Astrocyte (in vitro differentiated cells and primary cell): ENCODE data around the gene YTHDC2. TPM values are rescaled to one million over a fixed set of nuclear protein-coding genes. Genes with fewer than 3 reads are reported as not detected.
A peak's percentile ranks its signal among the peaks of the same experiment; 100 is the strongest.

ENCODE experiments used
- DNase-seq: peaks from one replicate; pipeline ENCODE4 v3.0.0-alpha.2; 2010; ENCODE audit warnings: low read depth
- FAIRE-seq: peaks from 2 replicates; lab custom pipeline; 2011; peaks lifted over from hg19 to GRCh38; lab: Jason Lieb, UNC
- H2AFZ ChIP-seq: 2 replicates; pipeline ENCODE4 v1.6.0; 2012; ENCODE audit warnings: low read depth, low read length, inconsistent platforms
- H3K27ac ChIP-seq: 2 replicates; pipeline ENCODE4 v1.5.1; 2011; ENCODE audit warnings: low read depth, low read length, inconsistent platforms
- H3K27me3 ChIP-seq: 2 replicates; pipeline ENCODE4 v1.6.0; 2011; ENCODE audit warnings: low read length, inconsistent platforms; ENCODE audit not compliant: insufficient read depth
- H3K36me3 ChIP-seq: 2 replicates; pipeline ENCODE4 v1.5.1; 2011; ENCODE audit warnings: low read length, inconsistent platforms; ENCODE audit not compliant: insufficient read depth
- H3K4me1 ChIP-seq: 2 replicates; pipeline ENCODE4 v1.5.1; 2011; ENCODE audit warnings: low read length, inconsistent platforms; ENCODE audit not compliant: insufficient read depth
- H3K4me2 ChIP-seq: 2 replicates; pipeline ENCODE4 v1.6.0; 2012; ENCODE audit warnings: low read length, inconsistent platforms
- H3K4me3 ChIP-seq: 2 replicates; pipeline ENCODE4 v1.5.1; 2011; ENCODE audit warnings: low read depth, mild to moderate bottlenecking, low read length, inconsistent platforms; ENCODE audit not compliant: insufficient read depth
- H3K79me2 ChIP-seq: 2 replicates; pipeline ENCODE4 v1.6.0; 2012; ENCODE audit warnings: mild to moderate bottlenecking, low read length, inconsistent platforms; ENCODE audit not compliant: insufficient read depth
- H3K9ac ChIP-seq: 2 replicates; pipeline ENCODE4 v1.6.0; 2012; ENCODE audit warnings: mild to moderate bottlenecking, low read length, inconsistent platforms
- H3K9me3 ChIP-seq: 2 replicates; pipeline ENCODE4 v1.5.1; 2012; ENCODE audit warnings: low read depth, mild to moderate bottlenecking, low read length, inconsistent platforms; ENCODE audit not compliant: insufficient read depth
- H4K20me1 ChIP-seq: 2 replicates; pipeline ENCODE4 v1.6.0; 2012; ENCODE audit warnings: low read length, inconsistent platforms; ENCODE audit not compliant: insufficient read depth
- H3K27ac Mint-ChIP-seq: one replicate; pipeline ENCODE4 v1.8.0; 2021; ENCODE audit warnings: mild to moderate bottlenecking, mixed read lengths; ENCODE audit not compliant: unreplicated experiment
- H3K27me3 Mint-ChIP-seq: one replicate; pipeline ENCODE4 v1.8.0; 2021; ENCODE audit warnings: low read depth, mixed read lengths; ENCODE audit not compliant: unreplicated experiment
- H3K36me3 Mint-ChIP-seq: one replicate; pipeline ENCODE4 v1.8.0; 2021; ENCODE audit warnings: low read depth, mixed read lengths; ENCODE audit not compliant: unreplicated experiment
- H3K4me1 Mint-ChIP-seq: one replicate; pipeline ENCODE4 v1.8.0; 2021; ENCODE audit warnings: low read depth, mixed read lengths; ENCODE audit not compliant: unreplicated experiment
- H3K4me3 Mint-ChIP-seq: one replicate; pipeline ENCODE4 v1.8.0; 2021; ENCODE audit warnings: mild to moderate bottlenecking, moderate library complexity, mixed read lengths; ENCODE audit not compliant: unreplicated experiment
- H3K9me3 Mint-ChIP-seq: one replicate; pipeline ENCODE4 v1.8.0; 2021; ENCODE audit warnings: mild to moderate bottlenecking, mixed read lengths; ENCODE audit not compliant: unreplicated experiment
- EZH2 ChIP-seq: IDR thresholded peaks from 2 replicates; pipeline ENCODE4 v1.6.1; 2012; ENCODE audit warnings: mild to moderate bottlenecking, low read length, inconsistent platforms; ENCODE audit not compliant: insufficient read depth
- total RNA-seq: library from RNA; stranded (reverse); gene quantifications from 2 replicates; pipeline ENCODE4 v1.2.1, GENCODE V29; 2021
- TF ChIP-seq, protein P1 (sequence below): IDR thresholded peaks from 2 replicates; pipeline ENCODE4 v1.5.1; 2011; ENCODE audit warnings: low read depth, mild to moderate bottlenecking, inconsistent platforms, low read length, moderate library complexity; ENCODE audit not compliant: insufficient read depth

YTHDC2 gene
- total RNA-seq, 1 donor from 2014 or later: 21.2 TPM

DNA sequence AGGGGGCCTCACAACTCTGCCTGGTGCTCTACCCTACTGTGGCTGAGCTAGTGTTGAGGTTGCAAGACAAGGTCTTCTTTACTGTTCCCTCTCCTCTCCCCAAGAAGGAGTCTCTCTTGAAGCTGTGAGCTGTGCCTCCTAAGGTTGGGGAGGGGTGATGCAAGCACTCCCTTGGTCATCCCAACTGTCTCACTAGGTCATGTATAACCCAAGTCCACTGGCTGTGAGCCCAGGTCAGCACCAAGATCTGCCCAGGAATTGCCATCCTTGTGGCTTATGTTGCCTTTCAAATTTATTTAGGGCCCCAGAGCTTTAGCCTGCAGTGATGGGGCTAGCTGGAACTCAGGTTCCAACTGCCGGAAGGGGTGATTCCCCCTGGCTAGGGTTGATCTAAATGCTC lies 10.3 kb upstream of the YTHDC2 start:
- H3K79me2 ChIP-seq: no peaks in the 10 kb centered on the region
- H3K4me3 Mint-ChIP-seq: no peak overlapping the region
- no peak overlapping the region for H2AFZ ChIP-seq
- H3K4me1 Mint-ChIP-seq: peaks cover 6% of the 10 kb centered on the region
- H3K36me3 ChIP-seq: no peaks in the 10 kb centered on the region
- no peak overlapping the region for H3K9ac ChIP-seq
- no peak for TF ChIP-seq EZH2
- TF ChIP-seq, protein P1, sequence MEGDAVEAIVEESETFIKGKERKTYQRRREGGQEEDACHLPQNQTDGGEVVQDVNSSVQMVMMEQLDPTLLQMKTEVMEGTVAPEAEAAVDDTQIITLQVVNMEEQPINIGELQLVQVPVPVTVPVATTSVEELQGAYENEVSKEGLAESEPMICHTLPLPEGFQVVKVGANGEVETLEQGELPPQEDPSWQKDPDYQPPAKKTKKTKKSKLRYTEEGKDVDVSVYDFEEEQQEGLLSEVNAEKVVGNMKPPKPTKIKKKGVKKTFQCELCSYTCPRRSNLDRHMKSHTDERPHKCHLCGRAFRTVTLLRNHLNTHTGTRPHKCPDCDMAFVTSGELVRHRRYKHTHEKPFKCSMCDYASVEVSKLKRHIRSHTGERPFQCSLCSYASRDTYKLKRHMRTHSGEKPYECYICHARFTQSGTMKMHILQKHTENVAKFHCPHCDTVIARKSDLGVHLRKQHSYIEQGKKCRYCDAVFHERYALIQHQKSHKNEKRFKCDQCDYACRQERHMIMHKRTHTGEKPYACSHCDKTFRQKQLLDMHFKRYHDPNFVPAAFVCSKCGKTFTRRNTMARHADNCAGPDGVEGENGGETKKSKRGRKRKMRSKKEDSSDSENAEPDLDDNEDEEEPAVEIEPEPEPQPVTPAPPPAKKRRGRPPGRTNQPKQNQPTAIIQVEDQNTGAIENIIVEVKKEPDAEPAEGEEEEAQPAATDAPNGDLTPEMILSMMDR: no peak
- no peaks in the 10 kb centered on the region for H3K27me3 Mint-ChIP-seq
- no peak overlapping the region for H3K27ac ChIP-seq
- no peaks in the 10 kb centered on the region for H4K20me1 ChIP-seq
- no peaks in the 10 kb centered on the region for H3K36me3 Mint-ChIP-seq
- DNase-seq: no peak
- no peaks in the 10 kb centered on the region for H3K9me3 ChIP-seq
- H3K27me3 ChIP-seq: no peaks in the 10 kb centered on the region
- no peak overlapping the region for H3K27ac Mint-ChIP-seq
- no peaks in the 10 kb centered on the region for H3K4me1 ChIP-seq
- H3K9me3 Mint-ChIP-seq: peaks cover 12% of the 10 kb centered on the region
- no peak for FAIRE-seq
- no peak overlapping the region for H3K4me3 ChIP-seq
- no peak overlapping the region for H3K4me2 ChIP-seq

DNA sequence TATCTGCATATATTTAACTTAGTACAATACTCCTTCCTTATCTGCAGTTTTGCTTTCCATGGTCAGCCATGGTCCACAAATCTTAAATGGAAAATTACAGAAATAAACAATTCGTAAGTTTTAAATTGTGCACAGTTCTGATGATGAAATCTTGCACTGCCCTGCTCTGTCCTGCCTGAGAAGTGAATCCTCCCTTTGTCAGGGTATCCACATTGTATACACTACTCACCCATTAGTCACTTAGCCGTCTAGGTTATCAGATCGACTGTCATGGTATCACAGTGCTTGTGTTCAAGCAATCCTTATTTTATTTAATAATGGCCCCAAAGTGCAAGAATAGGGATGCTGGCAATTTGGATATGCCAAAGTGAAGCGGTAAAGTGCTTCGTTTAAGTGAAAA lies 8.3 kb upstream of the YTHDC2 start:
- TF ChIP-seq EZH2: no peak
- TF ChIP-seq, protein P1: no peak
- no peak overlapping the region for H3K9ac ChIP-seq
- H3K27me3 Mint-ChIP-seq: no peaks in the 10 kb centered on the region
- H3K36me3 Mint-ChIP-seq: no peaks in the 10 kb centered on the region
- no peak overlapping the region for H3K4me3 ChIP-seq
- H3K4me1 ChIP-seq: no peaks in the 10 kb centered on the region
- no peak overlapping the region for H3K27ac ChIP-seq
- H3K27me3 ChIP-seq: no peaks in the 10 kb centered on the region
- H3K4me1 Mint-ChIP-seq: peaks cover 8% of the 10 kb centered on the region
- H3K4me2 ChIP-seq: no peak overlapping the region
- no peaks in the 10 kb centered on the region for H3K79me2 ChIP-seq
- H3K27ac Mint-ChIP-seq: peak overlapping the region; percentile 71
- FAIRE-seq: no peak
- H2AFZ ChIP-seq: no peak overlapping the region
- H3K36me3 ChIP-seq: no peaks in the 10 kb centered on the region
- H3K4me3 Mint-ChIP-seq: no peak overlapping the region
- H3K9me3 ChIP-seq: no peaks in the 10 kb centered on the region
- peaks cover 10% of the 10 kb centered on the region for H3K9me3 Mint-ChIP-seq
- DNase-seq: peak; percentile 29
- no peaks in the 10 kb centered on the region for H4K20me1 ChIP-seq

DNA sequence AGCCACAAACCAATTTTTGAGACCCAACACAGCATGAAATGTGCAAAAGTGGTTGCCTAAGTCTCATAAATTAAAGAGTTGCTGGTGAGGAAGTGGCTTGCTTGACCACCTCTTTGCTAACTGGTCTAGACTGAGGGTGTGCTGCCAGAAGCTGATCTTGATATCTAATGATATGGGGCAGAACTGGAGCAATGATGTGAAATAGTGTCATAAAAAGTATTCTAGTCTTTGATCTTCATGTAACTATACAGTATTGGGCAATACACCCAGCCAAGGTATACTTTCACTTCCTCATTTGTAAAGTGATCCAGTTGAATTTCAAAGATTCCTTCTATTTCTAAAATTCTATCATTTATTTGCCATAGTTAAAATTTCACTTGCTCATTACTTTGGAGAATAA lies 5.9 kb upstream of the YTHDC2 start:
- no peak overlapping the region for H3K27ac Mint-ChIP-seq
- no peaks in the 10 kb centered on the region for H3K9me3 Mint-ChIP-seq
- no peaks in the 10 kb centered on the region for H3K36me3 ChIP-seq
- no peaks in the 10 kb centered on the region for H3K27me3 Mint-ChIP-seq
- no peaks in the 10 kb centered on the region for H3K9me3 ChIP-seq
- H2AFZ ChIP-seq: no peak overlapping the region
- no peak for DNase-seq
- H3K27me3 ChIP-seq: no peaks in the 10 kb centered on the region
- no peaks in the 10 kb centered on the region for H3K36me3 Mint-ChIP-seq
- no peak overlapping the region for H3K4me3 ChIP-seq
- TF ChIP-seq EZH2: no peak
- TF ChIP-seq, protein P1: no peak
- H3K4me2 ChIP-seq: no peak overlapping the region
- H3K79me2 ChIP-seq: no peaks in the 10 kb centered on the region
- peaks cover 8% of the 10 kb centered on the region for H3K4me1 Mint-ChIP-seq
- no peak overlapping the region for H3K4me3 Mint-ChIP-seq
- no peaks in the 10 kb centered on the region for H3K4me1 ChIP-seq
- no peaks in the 10 kb centered on the region for H4K20me1 ChIP-seq
- H3K27ac ChIP-seq: no peak overlapping the region
- FAIRE-seq: no peak
- H3K9ac ChIP-seq: no peak overlapping the region
